SH-SY5Y (cell line): ENCODE results near the gene BRSK2.

Experiments used
- GATA2 ChIP-seq: IDR thresholded peaks from 2 replicates; pipeline ENCODE4 v1.6.1; 2011; ENCODE audit warnings: mild to moderate bottlenecking, low read depth, low read length
- GATA3 ChIP-seq: IDR thresholded peaks from 2 replicates; pipeline ENCODE4 v1.6.1; 2011; ENCODE audit warnings: low read depth, mild to moderate bottlenecking, low read length, moderate library complexity

BRSK2 gene

DNA sequence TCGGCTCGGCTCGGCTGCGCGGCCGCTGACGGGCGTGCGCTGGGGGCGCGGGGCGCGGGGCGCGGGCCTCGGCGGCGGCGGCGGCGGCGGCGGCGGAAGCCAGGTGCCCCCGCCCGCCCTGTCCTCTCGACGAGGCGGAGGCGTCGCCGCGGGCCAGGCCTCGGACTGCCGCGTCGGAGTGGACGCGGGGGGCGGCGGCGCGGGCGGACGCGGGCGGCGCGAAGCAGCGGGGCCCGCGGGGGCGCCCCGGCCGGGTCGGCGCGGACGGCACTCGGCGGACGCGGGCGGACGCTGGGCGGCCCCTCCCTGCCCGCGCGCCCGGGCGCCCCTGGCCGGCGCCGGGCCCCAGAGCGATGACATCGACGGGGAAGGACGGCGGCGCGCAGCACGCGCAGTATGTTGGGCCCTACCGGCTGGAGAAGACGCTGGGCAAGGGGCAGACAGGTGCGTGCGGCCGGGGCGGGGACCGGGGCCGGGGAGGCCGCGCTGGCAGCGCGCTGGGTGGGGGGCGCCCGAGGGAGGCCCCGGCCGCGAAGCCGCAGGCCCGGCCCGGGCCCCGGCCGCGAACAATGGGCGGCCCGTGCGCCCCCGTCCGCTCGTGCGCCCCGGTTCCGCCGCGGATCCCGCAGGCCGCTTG, at the start of gene BRSK2:
Gene BRSK2, plus strand, starts transcription at position 3 of the 637 bp plus-strand sequence. Its CDS starts 351 bp downstream, at position 354.
- TF ChIP-seq GATA2 = no peak
- no peak for TF ChIP-seq GATA3

DNA sequence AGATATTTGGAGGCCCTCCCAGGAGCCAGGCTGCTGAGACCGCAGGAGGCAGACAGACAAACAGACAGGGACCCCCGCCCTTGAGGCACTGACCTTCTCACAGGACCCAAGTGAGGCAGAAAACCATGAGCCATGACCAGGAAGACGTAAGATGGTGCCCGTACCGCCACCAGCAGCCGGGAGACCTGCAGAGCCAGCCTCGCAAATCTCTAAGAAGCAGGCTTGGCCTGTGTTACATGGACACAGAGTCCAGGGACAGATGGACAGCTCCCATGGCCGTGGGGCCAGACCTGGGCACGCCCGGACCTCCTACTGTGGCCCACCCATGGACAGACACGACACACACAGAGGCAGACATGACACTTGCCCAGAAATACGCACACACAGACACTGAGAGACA, 49.6 kb upstream of the BRSK2 start:
- no peak for TF ChIP-seq GATA3
- TF ChIP-seq GATA2 = no peak

DNA sequence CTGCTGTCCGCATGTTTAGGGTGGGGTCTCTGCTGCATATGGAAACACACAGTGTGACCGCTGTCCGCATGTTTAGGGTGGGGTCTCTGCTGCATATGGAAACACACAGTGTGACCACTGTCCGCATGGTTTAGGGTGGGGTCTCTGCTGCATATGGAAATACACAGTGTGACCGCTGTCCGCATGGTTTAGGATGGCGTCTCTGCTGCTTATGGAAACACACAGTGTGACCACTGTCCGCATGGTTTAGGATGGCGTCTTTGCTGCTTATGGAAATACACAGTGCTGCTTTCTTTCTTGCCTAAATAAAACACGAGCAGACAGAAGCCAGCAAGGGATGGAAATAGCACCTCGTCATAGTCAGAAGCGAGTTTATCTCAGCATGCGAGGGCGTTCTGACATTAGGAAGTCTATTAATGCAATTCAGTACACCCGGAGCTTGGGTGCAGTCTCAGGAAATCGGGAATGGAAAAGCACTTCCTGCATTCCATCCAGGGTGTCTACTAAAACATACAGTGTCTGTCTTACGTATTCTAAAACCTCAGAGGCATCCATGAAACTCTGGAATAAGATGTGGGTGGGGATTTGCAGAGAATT, 47.7 kb upstream of the BRSK2 start:
- TF ChIP-seq GATA2 (no peak), GATA3 (no peak)

DNA sequence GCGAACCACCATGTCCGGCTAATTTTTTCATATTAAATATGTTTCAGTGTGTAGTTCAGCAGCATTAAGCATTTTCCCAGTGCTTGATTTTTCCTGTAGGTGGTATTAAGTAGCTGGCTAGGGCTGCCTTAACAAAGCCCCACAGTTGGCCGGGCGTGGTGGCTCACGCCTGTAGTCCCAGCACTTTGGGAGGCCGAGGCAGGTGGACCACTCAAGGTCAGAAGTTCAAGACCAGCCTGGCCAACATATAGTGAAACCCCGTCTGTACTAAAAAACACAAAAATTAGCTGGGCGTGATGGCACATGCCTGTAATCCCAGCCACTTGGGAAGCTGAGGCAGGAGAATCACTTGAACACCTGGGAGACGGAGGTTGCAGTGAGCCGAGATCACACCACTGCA, 46.8 kb upstream of the BRSK2 start:
- TF ChIP-seq GATA2 = no peak
- TF ChIP-seq GATA3 = no peak

DNA sequence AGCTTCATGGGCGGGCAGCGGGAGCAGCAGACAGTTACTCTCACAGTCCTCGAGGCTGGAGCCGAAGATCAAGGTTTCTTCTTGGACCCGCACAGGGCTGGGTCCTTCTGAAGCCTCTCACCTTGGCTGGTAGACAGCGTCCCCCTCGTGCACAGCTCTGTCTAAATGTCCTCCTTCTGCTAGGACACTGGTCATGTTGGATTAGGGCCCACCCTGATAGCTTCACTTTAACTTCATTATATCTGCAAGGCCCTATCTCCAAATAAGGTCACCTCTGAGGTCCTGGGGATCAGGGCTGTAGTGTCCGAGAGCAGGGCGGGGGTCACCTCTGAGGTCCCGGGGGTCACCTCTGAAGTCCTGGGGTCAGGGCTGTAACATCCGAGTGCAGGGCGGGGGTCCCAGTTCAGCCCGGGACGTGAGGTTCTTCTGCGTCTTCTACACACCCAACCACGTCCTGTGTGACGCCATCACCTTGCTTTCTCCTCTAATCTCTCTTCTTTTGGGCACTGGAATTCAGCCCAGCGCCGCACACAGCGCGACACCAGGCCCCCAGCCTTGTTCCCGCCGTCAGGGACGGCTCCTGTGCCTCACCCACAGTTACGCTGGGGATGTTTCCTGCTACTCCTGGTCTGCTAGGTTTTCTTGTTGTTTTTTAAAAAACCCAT, 46.2 kb upstream of the BRSK2 start:
- no peak for TF ChIP-seq GATA3
- no peak for TF ChIP-seq GATA2

DNA sequence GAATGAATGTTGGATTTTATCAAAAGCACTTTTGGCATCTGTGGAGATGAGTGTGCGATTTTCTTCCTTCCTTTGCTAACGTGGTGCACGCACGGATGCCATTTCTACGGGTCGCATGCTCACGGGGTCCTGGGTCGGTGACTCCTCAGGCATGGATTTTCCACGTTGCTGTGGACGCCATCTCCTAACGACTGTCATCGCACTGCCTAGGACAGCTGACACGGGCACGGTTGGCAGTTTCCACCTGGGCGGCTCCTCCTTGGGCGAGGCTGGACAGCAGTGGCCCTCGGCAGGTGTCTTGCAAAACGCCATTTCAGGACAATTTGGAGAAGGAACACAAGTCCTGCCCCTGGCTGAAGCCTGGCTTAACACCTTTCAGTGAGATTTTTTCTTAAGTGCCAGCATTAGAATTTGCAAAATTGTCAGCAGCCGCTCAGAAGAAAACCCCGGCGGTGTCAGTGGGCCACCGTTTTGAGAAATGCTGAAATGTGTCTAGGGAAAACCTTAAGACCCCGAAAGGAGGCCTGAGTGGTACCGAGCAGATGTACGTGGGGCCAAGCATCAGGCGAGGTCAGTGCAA, 45.6 kb upstream of the BRSK2 start:
- TF ChIP-seq GATA2 (no peak), GATA3 (no peak)

DNA sequence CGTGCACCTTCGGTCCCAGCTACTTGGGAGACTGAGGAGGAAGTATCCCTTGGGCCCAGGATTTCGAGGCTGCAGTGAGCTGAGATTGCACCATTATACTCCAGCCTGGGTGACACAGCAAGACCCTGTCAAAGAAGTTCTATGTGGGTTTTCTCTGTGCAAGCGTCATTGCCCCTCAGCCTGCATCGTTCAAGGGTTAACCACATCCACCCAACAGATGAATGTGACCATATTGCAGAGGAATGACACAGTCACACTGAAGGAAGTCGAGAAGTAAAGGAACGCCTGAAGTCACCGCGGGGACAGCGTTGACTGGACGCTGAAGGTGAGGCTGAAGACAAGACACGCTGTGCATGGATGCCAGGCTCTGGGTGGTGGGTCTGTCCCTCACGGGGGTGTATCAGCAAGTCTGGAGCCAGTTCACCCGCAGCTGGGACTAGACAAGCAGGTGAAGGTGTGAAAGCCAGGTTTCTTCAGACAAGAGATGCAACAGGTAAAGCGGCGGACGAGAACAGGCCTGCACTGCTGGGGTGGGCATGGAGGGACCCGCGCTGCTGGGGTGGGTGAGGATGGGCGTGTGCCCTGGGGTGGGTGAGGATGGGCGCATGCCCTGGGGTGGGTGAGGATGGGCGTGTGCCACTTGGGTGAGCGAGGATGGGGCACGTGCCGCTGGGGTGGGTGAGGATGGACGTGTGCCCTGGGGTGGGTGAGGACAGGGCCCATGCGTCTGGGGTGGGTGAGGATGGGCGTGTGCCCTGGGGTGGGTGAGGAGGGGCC, 43.8 kb upstream of the BRSK2 start:
- no peak for TF ChIP-seq GATA3
- TF ChIP-seq GATA2 = no peak

DNA sequence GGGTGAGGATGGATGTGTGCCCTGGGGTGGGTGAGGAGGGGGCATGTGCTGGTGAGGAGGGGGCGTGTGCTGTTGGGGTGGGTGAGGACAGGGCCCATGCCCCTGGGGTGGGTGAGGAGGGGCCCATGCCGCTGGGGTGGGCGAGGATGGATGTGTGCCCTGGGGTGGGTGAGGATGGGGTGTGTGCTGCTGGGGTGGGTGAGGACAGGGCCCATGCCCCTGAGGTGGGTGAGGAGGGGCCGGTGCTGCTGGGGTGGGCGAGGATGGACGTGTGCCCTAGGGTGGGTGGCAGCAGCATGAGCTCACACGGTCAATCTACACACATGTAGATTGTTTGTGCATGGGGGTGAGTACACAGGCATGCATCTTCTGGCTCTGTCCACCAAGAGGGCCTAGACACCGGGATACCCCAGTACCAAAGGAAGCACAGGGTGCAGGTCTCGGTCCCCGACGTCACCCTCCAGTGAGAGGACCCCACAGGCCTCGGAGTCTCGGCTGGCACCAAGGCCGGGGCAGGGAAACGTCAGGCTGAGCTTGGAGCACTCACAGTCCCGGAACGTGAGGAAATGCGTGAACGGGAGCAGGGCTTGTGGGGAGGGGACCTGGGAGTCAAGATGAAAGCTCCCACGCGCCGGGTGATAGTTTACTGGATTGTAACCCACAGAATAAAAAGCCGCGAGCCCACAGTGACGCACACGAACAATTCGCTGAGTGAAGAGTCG, 42.9 kb upstream of the BRSK2 start:
- TF ChIP-seq GATA3 (no peak), GATA2 (no peak)

DNA sequence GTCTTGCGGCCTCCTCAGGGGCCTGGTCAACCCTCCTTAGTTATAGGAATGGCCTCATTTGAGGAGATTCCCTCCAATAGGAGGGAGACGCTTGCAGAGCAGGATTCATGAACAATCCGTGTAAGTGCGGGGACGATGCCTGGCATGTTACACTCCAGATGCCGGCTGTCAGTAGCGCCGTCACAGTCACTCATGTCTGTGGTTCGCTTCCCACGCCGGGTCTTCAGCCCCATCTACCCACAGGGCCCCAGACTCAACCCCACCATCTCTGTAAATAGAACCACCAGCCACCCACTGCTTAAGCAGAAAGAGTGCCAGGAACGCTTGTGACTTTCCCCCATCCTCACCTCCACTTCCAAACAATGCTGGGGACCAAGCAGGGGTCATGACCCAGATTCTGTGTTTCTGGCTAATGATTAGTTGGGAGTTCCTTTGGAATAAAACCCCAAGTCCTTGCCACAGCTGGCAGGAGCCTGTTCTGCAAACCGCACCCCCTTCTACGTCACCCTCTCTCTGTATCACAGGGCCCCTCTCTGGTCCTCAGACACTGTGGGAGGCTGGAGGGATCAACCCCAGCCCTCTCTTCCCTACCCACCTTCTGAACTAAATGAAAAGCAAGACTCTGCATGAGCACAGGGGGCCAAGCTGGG, 41.5 kb upstream of the BRSK2 start:
- no peak for TF ChIP-seq GATA2
- TF ChIP-seq GATA3 = no peak

DNA sequence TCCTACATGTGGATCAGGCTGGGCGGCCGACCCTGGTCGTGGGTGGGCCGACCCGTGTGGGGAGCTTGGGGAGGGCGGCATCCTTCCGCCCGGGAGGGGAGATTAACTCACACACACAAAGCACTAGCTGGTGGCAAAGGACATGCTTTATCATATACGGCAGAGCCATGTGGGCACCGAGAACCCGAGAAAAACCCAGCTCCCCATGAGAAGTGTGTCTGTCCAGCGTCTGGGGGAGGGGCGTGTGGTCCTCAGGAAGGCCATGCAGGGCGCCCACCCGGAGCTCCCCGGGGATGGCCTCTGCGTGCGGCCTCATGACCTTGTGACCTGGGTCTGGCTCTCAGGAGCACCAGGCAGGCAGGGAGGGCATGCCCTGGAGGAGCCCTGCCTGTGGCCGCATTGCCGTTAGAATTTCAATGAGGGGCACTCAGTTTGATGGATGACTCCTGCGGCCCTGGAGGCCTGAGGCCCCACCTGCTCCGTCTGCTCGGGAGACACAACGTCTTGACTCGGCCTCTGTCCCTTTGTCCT, 40.9 kb upstream of the BRSK2 start:
- no peak for TF ChIP-seq GATA3
- no peak for TF ChIP-seq GATA2

DNA sequence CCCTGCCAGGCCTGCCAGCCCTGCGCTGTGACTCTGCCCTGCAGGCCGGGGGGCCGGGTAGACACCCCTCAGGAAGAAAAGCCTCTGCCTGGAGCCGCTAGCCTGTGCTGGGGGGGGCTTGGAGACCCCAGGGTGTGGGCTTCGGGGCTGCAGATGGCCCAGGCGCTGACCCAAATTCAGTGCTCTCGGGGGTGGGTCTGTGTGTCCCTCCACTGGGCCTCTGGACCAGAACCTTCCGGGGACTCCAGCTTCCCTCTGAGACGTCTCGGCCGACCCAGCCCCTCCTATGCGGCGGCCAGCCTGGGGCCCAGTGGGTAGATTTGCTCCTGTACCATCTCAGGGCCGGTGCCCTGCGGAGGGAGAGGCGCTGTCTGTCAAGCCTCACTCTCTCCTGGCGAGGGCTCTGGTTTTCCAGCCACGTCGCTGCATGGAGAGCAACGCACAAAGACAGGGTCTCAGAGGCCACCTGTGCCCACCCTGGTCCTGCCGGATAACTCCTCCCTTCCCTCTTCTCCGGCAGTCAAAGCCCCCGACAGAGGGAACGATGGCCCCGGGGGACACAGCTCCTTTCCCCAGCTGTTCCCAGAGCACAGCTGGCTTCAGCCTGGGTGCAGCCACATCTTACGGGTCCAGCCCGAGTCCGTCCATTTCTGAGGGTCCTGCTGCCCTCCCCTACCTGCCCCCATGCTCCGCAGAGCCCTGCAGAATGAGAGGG, 40.2 kb upstream of the BRSK2 start:
- TF ChIP-seq GATA3 (no peak), GATA2 (no peak)

DNA sequence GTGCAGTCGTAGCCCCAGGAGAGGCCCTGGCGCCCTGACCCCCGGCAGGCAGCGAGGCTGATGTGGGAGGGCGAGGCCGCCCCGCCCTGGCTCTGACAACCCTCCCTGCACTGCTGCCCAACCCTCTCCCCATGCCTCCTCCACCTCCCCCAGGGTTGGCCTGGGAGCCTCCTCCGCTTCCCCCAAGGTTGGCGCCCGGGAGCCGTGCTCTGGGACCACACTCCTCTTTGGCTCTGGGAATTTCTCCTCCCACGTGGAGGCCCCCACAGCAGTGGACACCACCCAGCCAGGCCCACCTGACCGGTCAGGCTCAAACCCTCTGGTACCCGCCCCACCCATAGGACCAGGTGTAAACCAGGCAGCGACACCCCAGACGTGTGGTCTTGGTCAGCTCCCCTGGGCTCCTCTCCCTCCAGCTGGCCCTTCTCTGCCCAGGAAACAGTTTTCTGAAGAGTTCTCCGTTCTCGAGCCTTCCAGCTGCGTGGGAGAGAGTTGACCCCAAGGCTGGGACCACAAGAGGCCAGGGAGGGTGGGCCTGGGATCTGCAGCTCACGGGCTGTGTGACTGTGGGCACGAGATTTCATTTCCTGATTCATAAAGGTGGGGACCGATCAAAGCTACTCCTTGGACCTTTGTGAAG, 39.5 kb upstream of the BRSK2 start:
- TF ChIP-seq GATA3 (no peak), GATA2 (no peak)
